Activated CD4-positive, alpha-beta T cell treated with anti-CD3 and anti-CD28 coated beads, Interleukin-2, Interleukin-6, amounts not matched to agents 100 ng/mL and 50 ng/mL, durations not matched to agents 16 hours and 8 hours (primary cell): ENCODE results near the gene NALCN.

Experiments used
- DNase-seq: peaks from one replicate; pipeline ENCODE4 v3.0.0-alpha.2; 2020

Gene NALCN

GRCh38 chr13:101013245-101013644 lies 403.1 kb downstream of the NALCN start:
- DNase-seq: no peak

- DNase-seq: no peak
These were observed 406.2 kb downstream of the NALCN start for GRCh38 chr13:101010100-101010499.

- no peak for DNase-seq
These were observed 409.1 kb downstream of the NALCN start for GRCh38 chr13:101007245-101007644.
